ENCODE measurements around the gene RIPOR3.
"Not testable (repeated sequence)": the region's sequence is repeated elsewhere in the genome, so short reads cannot be mapped to it uniquely, and the experiment has no call there.

Gene RIPOR3

DNA sequence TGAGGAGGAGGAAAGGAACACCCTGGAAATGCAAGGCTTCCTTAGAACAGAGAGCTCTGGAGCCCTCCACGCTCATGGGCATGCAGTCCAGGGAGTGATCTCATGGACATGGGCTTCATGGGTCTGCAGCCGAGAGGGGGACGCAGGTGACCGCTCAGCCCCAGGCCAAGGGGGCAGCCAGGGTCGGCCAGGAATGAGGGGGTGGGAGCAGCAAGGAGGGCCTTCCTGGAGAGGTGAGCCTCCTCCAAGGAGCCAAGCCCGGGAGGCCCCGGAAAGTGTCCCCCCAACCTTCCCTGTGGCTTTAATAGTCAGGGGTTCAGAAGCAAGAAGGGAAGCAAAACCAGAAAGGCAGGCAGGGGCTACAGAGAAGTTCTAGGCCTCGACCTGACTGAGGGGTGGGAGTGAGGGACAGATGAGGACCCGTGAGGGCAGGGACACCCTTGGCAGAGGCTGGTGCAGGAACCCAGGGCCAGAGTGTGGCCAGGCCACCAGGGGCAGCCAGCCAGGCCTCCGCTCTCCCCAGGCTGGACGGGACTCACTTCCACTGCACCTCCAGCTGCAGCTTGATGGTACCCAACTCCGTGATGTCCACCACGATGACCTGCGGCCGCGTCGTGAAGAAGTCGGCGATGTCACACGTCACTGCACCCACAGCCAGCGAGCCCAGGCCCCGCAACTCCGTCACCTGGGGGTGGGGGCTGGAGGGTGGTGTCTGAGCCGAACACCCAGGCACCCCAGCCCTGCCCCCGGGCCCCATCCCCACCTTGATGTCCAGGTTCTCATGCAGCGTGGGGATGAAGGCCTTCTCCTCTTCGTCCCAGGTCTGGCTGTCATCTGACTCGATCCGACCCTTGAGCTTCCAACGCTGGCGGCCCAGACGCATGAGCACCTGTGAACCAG is 83.2 kb downstream of the RIPOR3 start:
- no peak for DNase-seq (ENCODE audit: low read depth)

DNA sequence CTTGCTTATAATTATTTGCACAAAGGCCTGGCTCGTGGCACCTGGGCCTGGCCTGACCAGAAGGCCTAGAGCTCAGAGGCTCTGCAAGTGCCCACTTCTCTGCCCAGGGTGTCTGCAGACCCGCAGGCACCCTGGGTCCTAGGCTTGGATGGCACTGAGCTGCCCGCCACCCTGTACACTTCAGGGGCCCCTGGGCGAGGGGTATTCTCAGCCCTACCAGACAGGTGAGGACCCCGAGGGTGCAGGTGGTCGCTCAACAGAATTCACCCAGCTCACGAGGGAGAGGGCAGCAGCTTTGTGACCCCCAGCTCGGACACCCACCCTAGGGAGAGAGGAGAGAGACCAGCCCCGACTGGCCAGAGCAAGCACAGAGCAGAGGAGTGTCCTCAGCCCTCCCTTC is 83.9 kb downstream of the RIPOR3 start:
- no peak for DNase-seq (ENCODE audit: low read depth)

DNA sequence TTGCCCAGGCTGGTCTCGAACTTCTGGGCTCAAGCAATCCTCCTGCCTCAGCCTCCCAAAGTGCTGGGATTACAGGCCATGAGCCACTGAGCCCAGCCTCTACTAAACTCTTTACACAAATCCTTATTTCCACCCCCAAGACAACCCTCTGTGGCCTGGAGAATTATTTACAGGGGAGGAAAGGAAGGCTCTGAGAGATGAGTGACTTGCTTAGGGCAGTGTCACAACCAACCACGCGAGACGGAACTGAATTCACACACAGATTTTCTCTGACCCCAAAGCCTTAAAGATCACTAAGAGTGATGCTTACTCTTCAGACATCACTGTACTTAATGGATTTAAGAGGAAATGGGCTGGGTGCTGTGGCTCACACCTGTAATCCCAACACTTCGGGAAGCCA is 86.2 kb downstream of the RIPOR3 start:
- no peak for DNase-seq (ENCODE audit: low read depth)

DNA sequence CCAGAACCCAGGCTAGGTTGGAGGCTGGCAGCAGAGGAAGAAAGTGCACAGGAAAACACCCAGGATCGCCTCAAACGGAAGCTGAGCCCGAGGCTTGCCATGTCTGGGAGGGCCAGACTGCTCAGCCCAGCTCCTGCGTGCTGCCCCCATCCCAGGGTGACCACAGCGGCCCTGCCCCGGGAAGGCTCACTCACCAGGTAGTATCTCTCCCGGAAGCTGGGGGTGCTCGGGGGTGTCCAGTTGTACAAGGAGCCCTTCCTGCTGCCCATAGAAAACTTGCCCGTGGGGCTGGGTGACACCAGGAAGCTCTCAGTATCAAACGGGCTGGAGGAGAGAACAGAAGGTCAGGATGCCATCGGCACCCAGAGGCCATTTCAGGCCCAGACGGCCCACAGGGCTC is 86.9 kb downstream of the RIPOR3 start:
- no peak for DNase-seq (ENCODE audit: low read depth)

DNA sequence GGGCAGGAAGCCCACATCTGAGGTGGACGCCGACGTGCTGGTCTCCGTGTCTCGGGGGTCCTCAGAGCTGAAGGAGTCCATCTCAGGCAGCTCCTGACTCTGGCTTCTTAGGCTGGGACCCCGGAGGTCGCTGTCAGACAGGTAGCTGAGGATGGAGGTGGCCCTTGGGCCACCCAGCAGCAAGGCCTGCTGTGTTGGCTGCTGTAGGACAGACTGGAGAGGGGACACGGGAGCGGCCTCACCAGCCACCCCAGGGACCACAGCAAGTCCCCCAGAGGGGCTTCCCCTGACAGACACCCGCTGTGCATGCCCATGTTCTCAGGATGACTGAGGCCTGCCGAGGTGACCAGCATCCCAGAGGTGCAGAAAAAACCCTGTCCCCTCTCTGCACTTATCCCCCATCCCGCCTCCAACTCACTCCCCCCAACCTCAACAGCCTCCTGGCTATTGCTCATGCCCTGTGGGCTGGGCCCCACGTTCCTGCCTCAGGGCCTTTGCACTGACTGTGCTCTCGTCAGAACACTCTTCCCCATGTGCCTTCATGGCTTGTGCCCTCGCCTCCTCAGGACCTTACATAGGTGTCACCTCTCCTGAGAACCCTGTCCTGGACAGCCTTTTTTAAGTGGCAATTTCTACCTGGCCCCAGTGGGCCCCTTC is 88.8 kb downstream of the RIPOR3 start:
- no peak for DNase-seq (ENCODE audit: low read depth)

DNA sequence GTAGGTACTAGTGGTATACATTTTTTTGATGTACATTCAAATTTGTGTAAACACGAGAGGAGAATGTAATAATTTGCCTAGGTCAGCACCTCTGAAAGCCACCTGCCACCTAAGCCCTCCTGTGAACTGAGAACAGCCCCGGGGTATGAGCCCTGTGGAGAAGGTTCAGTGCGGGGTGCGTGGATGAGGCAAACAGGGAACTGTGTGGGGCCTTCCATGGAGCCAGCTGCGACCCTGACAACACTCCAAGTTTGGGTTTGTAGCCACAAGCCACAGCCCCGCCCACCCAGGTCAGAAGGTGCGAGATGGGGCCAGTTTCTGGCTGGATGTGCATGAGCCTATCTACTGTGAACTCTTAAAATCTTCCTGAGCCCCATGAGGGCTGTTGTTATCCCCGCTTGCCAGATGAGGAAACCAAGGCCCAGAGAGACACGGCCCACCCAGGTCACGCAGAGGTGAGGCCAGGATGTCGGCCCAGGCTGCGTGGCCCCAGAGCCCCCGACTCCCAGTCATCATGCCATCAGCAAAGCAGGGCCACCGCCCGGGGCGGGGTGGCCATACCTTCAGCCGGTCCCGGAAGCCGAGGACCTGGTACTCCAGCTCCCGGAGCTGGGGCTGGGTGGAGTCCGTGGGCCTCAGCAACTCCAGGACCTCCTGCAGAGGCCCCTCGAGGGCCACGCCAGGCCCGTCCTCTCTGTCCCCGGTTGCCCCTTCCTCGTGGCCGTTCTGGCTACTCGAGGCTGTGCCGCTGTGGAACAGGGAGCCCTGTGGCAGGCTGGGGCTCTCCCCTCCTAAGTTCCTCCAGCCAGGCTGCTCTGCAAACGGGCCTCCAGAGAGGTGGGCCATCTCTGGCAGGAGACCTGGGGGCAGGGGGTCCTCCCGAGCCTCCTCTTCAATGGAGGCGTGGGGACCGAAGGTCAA is 89.6 kb downstream of the RIPOR3 start:
- DNase-seq (ENCODE audit: low read depth): no peak

DNA sequence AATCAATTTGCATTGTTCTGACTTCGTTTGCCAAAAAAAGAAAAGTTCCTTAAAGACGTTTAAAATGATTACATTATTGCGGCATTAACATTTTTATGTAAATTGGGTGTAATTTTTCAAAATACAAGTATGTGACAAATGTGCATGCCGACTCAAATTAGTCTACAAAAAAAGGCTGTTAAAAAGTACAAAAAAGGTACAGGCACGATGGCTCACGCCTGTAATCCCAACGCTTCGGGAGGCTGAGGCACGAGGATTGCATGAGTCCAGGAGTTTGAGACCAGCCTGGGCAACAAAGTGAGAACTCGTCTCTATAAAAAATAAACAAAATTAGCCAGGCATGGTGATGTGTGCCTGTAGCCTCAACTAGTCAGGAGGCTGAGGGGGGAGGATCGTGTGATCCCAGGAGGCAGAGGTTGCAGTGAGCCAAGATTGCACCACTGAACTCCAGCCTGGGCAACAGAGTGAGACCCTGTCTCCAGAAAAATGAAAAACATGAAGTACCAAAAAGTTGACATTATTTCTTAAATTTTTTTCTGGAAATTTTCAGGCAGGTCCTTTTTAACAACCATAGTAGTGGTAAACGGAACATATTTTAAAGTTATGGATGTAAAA is 91.0 kb downstream of the RIPOR3 start:
- no peak for DNase-seq (ENCODE audit: low read depth)

DNA sequence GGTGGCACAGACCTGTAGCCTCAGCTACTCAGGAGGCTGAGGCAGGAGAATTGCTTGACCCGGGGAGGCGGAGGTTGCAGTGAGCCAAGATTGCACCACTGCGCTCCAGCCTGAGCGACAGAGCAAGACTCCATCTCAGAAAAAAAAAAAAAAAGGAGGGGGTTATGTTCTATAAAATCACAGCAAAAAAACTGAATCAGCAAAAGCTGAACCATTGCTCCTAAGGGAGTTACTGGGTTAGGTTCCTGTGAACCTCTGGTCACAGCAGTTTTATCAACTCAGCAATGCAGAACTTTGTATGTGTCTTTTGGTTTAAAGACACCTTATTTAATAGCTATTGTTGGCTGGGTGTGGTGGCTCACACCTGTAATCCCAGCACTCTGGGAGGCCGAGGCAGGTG is 92.6 kb downstream of the RIPOR3 start:
- not testable (repeated sequence) for DNase-seq (ENCODE audit: low read depth)

DNA sequence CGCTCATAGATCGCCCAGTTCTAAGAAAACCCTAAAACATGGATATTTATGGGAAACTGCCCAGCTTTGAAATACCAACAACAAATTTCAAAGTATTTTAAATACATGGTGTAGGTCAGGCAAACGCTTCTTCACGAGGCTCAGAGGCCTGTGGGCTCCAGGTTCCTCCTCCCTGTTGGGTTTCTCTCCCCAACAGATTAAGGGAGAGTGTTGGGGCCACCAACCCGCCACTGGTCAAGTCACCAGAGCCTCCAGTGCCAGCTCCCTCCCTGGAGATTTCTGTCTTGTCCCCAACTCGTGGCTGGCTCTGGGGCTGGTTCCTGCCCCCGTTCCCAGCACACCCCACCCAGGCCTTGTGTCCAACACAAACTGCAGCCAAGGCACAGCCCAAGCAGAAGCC is 93.3 kb downstream of the RIPOR3 start:
- DNase-seq (ENCODE audit: low read depth): no peak

DNA sequence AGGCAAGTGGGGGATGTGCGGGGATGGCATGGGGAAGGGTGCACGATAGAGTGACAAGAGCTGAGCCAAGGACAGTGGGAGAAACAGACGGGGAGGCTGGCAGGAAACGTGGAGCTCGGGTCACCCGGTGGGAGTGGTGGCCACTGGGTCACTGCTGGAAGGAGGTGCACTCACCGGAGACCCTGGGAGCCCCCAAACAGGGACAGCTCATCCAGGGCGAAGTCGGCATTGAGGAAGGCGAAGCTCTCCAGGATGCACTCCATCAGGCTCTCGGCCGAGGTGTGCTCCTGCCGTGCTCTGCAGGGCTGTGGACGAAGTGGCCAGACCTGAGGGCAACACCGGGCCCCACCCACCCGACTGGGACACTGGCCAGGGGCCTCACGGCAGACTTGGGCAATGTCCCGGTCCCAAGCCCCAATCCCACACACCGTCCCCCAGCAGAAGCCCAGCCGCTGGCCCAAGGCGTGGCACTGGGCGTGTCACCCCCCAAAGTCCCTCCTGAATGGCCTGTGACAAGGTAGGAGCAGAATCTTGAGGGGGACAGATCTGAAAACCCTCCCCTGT is 93.9 kb downstream of the RIPOR3 start:
- DNase-seq (ENCODE audit: low read depth): no peak

DNA sequence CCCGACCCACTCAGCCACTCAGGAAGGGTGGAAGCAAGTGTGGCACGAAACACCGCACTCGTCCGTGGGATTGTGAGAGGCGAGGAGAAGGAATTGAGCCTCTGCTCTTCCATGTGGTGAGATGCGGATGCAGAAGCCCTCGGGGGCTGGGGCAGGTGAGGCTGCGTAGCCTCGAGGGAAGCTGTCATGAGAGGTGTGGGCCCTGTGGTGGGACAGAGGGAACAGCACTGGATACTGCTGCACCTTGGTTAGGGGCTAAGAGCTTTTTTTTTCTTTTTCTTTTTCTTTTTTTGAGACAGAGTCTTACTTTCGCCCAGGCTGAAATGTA is 94.7 kb downstream of the RIPOR3 start:
- no peak for DNase-seq (ENCODE audit: low read depth)

DNA sequence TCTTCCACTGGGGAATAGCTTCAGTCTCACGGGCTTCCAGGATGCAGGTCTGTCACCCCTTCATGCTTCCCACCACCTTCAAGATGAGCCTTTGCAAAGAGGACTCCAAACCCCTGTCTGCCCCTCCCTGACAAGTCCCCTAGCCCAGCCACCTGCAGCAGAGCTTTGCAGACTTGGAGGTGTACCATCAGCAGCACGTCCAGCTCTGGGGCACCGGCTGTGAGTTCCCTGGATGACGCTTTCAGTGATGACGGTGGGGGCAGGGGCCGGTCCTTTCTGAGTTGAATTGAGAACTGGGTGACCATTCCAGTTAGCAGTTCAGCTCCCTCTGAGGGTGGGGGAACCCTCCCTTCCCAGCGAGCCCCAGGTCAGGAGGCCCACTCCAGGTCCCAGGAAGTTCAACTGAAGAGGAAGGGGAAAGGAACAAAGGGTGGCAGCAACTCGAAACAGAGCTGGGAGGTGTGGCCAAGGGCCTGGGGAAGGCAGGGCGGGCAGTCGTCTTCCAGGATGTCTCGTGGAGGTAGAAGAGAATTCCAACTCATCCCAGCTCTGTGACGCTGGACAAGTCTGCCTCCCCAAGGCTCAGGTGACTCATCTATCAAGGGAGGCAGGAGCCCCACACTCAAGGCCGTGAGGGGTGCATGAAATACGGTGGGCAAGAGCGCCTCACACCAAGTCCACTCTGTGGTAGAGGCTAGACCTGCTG is 95.2 kb downstream of the RIPOR3 start:
- no peak for DNase-seq (ENCODE audit: low read depth)

DNA sequence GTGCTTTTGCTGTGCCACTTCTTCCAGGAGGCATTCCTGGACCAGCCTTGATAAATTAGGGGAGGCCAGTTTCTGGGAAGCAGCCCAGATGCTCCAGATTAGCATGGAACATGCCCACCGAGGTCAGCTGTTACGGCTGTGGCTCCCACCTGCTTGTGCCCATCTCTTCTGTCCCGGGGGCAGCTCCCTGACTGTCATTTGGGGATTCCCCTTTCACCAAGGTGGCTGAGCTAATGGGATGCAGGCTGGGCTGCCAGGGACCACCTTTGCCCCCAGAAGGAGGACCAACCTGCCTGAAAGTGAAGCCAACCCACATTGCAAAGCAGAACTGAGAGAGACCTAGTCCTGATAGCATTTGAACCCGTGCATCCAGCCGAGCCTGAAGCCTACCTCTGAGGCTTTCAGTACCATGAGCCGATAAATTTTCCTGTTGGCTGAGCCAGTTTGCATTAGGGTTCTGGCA is 95.9 kb downstream of the RIPOR3 start:
- no peak for DNase-seq (ENCODE audit: low read depth)

DNA sequence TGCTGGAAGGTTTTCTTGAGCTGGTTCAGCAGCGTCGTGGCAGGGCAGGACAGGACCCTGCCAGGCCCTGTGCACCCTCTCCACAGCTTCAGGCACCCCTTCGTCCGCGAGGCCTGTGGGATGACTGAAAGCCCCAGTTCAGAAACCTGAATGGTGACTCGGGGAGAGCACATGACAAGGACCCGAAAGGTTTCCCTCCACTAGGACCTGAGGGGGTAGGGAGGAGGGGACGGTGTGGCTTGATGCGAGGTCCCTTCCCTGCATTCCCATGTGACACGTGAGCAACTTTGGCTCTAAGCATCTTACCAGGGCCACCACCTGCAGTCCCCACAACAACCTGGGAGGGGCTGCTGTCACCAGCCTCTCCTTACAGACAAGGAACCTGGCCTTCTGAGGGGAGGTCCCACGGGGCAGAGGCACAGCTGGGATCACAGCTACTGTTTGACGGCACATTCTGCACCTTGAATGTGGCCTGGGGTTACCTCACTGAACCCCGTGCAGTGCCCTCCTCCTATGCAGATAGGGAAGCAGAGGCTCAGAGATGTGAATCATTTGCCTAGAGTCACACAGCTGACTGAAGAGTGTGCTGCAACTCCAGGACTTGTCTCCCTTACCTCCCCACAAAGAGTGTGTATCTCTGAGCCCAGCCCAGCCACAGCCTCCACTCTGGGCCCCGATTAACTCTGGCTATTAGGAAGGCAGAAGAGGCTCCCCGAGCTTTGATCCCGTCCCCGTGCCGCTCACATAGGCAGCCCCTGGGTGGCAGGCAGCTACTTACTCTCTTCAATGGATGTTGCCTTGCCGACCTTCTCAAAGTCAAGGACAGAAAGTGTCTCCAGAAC is 96.5 kb downstream of the RIPOR3 start:
- no peak for DNase-seq (ENCODE audit: low read depth)

DNA sequence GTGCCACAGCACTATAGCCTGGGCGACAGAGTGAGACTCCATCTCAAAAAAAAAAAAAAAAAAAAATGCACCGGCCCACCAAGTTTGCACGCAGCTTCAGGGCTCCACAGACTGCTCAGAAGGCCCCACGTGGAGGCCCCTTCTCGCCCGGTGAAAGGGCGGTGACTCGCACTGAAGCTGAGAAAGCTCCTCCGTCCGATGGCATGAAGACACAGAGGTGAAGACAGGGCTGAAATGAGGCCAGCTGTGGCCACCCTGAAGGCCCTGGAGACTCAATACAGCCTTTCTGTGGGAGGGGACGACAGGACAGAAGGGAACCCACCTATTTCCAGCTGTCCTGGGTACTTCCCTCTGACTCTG is 97.1 kb downstream of the RIPOR3 start:
- DNase-seq (ENCODE audit: low read depth): no peak

DNA sequence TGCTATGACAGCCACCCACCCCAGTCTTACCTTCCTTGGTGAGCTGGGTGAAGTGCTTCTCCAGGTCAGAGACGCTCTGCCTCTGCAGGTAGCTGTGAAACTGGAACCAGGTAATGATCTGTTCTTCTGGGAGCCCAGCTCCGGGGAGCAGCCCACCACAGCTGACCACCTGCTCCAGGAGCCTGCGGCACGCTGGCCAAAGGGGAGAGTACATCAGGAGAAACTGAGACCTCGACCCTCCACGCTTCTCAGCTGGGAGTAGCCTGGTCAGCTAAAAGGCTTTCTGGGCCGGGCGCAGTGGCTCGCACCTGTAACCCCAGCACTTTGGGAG is 98.4 kb downstream of the RIPOR3 start:
- DNase-seq (ENCODE audit: low read depth): no peak

DNA sequence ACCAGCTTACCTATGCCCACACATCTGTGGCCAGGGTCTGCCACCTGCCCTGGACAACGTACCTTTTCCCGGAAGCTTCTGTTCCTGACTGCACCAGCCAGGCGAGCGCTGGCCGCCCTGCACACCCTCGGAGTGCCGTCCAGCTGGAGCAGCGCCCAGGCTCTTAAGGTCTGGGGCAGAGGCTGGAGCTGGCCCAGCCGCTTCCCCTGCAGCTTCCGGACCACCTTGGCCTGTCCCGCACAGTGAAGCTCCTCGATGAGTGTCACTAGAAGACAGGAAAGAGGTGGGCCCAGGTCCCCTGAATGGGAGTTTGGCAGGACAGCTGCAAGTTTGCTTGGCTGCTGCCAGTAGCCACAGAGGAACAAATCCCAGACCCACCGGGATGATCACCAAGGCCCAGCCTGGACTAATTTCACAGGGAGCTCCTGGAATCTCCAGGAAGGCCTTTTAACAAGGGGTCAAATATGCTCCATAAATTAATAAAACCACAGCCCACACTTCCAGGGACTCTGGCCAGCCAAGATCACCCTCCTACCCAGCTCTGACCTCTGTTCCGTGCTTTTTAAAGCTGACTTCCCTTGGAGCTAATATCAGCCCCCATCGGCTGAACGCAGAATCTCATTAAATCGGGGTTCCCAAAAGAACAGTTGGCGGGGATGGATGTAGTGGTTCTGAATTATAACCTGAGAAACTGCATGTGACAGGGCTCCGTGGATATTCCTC is 98.9 kb downstream of the RIPOR3 start:
- no peak for DNase-seq (ENCODE audit: low read depth)

DNA sequence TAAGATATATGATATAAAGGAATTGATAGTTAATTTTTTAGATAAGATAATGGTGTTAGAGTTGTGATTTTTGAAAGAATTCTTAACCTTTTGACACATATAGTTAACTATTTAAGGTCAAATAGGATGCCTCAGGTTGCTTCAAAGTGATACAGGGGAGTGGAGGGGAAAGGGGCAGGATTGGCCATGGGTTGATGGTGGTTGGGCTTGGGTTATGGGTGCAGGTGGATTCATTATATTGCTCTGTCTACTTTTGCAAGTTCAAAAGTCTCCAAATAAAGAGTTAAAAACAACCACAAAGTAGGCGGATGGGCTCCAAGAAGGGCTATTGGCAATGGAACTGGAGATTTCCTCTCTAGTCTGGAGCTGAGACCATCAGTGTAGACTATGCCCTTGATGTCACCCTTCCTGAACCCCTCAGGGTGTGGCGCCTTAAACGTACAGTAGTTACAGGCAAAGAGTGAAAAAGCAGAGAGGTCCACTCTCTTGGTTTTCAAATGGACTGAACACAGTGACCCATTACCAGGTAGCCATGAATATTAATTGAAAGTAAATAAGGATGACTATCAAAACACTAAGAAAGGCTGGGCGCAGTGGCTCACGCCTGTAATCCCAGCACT is 100.0 kb downstream of the RIPOR3 start:
- DNase-seq (ENCODE audit: low read depth): no peak

DNA sequence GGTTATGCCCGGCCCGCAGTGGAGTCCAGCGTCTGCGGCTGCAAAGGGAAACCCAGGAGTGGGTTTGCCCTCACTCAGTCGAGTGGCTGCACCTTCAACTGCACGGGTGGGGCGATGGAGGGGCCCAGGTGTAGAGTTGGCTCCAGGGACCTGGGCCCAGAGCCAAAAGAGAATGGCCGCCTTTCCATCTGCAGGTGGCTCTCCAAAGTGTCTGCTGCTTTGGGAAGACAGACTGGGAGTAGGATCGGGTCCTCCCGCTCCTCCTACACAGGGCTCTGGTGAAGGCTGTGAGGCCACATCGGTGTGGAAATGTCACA is 101.0 kb downstream of the RIPOR3 start:
- DNase-seq (ENCODE audit: low read depth): no peak
